HEK293T (cell line): ENCODE data around the gene C9orf85.

Experiments
- L3MBTL2 ChIP-seq: fragments of 450-650 bp; conservative IDR thresholded peaks from 2 replicates; pipeline ENCODE4 v1.6.1; 2016; ENCODE audit warnings: mild to moderate bottlenecking
- SUZ12 ChIP-seq: fragments of 450-650 bp; IDR thresholded peaks from 2 replicates; pipeline ENCODE4 v1.6.1; 2016; ENCODE audit warnings: mild to moderate bottlenecking
- ZNF384 ChIP-seq: fragments of 450-650 bp; IDR thresholded peaks from 2 replicates; pipeline ENCODE4 v1.6.1; 2016

DNA sequence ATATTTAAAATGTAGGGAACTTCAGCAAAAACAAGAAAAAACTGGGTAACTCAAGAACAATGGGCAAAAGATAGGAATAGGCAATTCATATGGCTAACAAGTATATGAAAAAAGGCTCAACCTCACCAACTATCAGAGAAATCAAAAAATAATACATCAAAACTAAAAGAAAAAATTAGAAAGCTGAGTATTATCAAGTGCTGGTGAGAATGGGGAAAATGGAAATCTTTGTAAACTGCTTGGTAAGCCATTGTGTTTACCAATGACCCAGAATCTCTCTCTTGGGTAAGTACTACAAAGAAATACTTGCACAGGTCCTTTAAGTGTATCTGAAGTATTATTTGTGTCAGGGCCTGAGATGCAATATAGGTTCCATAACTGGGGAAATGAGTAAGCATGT is 27.4 kb upstream of the C9orf85 start:
- no peak for TF ChIP-seq ZNF384
- TF ChIP-seq SUZ12, result no peak
- no peak for TF ChIP-seq L3MBTL2
